GM18499 (cell line): Measurements from ENCODE around the gene FHOD3.

ENCODE experiments used
- ATAC-seq: cut with Tn5 transposase; IDR thresholded peaks from one replicate; pipeline ENCODE4 v1.9.1; 2021; ENCODE audit warnings: moderate number of reproducible peaks; ENCODE audit not compliant: insufficient read depth, unreplicated experiment

The FHOD3 gene

DNA sequence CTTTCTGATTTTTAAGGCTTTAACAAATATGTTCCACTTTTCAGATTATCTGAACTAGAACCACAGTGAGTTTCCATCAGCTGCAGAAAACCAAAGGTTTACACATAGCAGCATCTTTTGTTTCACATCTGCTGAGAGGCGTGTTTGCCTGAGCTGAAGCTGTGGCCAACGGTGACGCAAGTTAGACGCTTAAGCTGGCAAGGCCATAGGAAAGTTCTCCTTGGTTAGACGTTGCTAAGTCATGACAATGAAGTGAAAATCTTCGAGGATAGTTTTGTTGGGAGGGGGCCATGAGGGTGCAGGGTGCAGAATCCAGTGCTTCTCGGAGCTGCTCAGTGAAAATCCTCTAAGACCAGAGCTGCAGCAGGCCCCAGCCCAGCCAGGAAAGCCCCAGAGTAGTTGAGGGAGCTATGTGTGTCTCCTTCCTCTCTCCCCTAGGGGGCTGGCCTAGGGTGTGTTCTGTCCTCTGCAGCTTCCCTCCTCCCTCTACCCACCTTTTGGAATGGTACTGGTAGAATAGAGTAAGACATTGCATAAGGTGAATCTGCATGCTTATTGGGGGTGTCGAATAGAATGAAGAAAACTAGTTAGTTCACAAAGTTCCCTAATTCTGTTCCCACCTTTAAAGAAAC lies 105.4 kb downstream of the FHOD3 start:
- no peak for ATAC-seq

GRCh38 chr18:36403896-36404820 lies 106.6 kb downstream of the FHOD3 start:
- no peak for ATAC-seq

DNA sequence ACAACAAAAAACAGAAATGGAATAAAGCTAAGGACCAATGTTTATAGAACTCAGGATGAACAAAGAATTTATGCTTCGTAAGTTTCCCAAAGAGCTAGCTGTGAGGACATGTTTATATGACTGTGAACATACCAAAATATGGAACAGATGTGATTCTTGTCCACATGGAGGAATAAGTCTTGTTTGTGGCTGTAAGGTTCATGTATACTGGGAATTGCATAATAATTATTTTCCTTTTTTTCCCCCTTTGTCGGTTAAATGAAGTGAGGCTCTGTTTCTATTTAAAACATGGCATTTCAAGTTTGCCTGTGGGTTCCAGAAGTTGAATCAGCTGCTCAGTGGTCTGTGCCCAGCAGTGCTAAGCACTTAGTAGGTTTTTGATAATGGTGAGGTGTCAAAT lies 108.1 kb downstream of the FHOD3 start:
- no peak for ATAC-seq

DNA sequence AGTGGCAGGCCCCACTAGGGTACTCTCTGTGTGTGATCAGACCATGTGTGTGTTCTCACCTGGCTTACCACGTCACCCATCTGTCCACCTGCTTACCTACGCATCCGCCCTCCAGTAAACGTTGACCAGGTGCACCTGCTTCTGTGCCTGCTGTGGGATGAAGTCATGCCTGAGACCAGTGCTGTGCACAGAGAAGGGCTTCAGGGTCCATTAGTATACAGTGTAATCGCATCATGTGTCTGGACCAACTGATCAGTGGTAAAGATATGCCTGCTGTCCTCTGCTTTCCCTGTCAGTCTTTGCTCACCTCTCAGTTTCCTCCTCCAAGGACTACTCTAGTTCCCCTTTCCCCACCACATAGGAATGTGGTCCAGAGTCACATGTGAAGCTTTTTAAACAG lies 109.3 kb downstream of the FHOD3 start:
- no peak for ATAC-seq

- ATAC-seq, result no peak
Observed at GRCh38 chr18:36408606-36409005, 111.1 kb downstream of the FHOD3 start.

GRCh38 chr18:36409779-36410178 lies 112.3 kb downstream of the FHOD3 start:
- no peak for ATAC-seq

- ATAC-seq, result no peak
Observed at GRCh38 chr18:36410346-36410745, 112.8 kb downstream of the FHOD3 start.

- ATAC-seq, result no peak
Observed at GRCh38 chr18:36411745-36412168, 114.2 kb downstream of the FHOD3 start.

GRCh38 chr18:36412778-36413177 lies 115.3 kb downstream of the FHOD3 start:
- ATAC-seq, result no peak

DNA sequence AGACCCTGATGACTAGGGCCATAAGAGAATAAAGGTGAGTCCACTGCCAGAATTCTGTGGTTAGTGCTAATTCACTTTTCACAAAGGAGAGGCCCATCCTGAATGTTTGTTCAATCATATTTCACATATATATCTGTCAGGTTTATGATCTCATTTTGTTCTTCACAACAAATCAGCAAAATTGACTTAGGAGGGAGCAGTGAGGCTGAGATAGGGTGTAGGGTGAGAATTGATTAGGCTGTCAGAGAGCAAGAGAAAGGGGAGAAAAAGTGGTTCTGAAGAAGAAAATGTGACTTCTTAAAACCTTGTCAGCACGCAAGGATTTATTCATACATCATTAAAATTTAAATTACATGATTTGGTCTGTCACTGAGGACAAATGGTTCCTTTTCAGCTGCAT lies 117.7 kb downstream of the FHOD3 start:
- no peak for ATAC-seq

- no peak for ATAC-seq
Observed at GRCh38 chr18:36415625-36416024, 118.1 kb downstream of the FHOD3 start.

GRCh38 chr18:36419188-36419899 lies 121.8 kb downstream of the FHOD3 start:
- ATAC-seq, result no peak

GRCh38 chr18:36419900-36420531 lies 122.5 kb downstream of the FHOD3 start:
- ATAC-seq, result no peak

DNA sequence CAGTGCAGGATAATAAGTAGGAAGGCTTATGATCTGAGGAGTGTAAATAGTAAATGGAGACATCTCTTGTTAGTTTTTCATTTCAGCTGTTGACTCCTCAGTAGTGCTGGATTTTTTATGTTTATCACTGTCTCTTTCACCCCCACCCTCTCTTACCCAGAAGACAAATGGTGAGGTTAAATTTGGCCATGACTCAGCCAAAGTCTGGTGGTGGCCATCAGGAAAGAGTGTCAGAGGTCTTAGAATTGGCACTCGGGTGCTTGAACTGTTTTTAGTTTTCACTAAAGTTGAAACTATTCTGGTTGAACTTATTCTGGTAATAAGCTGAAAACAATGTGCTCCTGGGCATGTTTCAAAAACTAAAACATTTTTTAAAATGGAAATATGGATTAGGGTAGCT lies 123.3 kb downstream of the FHOD3 start:
- no peak for ATAC-seq

DNA sequence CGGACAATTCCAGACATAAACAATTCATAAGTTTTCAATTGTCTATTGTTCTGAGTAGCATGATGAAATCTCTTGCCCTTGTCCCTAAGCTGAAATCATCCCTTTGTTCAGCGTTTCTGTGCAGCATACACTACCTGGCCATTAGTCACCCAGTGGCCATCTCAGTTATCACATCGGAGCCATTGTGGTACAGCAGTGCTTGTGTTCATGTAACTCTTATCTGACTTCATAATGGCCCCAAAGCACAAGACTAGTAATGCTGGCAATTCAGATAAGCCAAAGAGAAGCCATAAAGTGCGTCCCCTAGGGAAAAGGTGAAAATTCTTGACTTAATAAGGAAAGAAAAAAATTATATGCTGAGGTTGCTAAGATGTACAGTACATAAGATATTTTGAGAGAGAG lies 127.2 kb downstream of the FHOD3 start:
- no peak for ATAC-seq

GRCh38 chr18:36427369-36427768 lies 129.9 kb downstream of the FHOD3 start:
- ATAC-seq, result no peak

DNA sequence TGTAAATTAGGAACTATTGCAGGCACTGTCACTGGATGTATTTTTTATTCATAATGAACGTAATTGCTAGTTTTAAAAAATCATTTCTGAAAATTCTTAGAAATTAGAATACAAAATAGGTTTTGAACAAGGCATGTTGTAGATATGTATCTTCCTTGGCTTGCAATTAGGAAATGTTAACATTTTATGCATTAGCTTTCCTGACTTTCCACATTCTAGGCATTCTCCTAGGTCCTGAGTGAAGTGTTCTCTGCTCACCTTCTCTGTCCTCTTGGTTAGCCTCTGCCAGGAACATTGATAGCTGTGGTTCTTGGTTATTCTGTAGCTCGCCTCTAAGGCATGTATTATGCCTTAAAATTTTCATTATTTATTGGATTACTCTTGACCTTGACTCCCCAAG lies 130.3 kb downstream of the FHOD3 start:
- ATAC-seq, result no peak

- ATAC-seq, result no peak
Observed at GRCh38 chr18:36428431-36429029, 131.0 kb downstream of the FHOD3 start.

- ATAC-seq, result no peak
Observed at GRCh38 chr18:36432880-36433555, 135.5 kb downstream of the FHOD3 start.

- no peak for ATAC-seq
Observed at GRCh38 chr18:36436387-36436786, 138.9 kb downstream of the FHOD3 start.
